Sigmoid colon (tissue), 7 donors: ENCODE results near the gene HOXA13. TPM values are rescaled to one million over a fixed set of nuclear protein-coding genes. Genes with fewer than 3 reads are reported as not detected.
A peak's percentile ranks its signal among the peaks of the same experiment; 100 is the strongest.

Experiments used
- DNase-seq: peaks from one replicate; pipeline ENCODE4 v3.0.0-alpha.2; 2019
- H3K27ac ChIP-seq, 4 donors: fragments of 200-600 bp; sonication (generic); one replicate each; pipeline ENCODE4 v1.5.1; 2016 to 2019; ENCODE audit warnings: mild to moderate bottlenecking in 1 of 4
- H3K27me3 ChIP-seq, 3 donors: fragments of 200-600 bp; sonication (generic); one replicate each; pipeline ENCODE4 v1.5.1; 2019; ENCODE audit warnings: mild to moderate bottlenecking in 1 of 3
- H3K36me3 ChIP-seq, 4 donors: fragments of 200-600 bp; sonication (generic); one replicate each; pipeline ENCODE4 v1.5.1; 2016 to 2019
- H3K4me1 ChIP-seq, 4 donors: fragments of 200-600 bp; sonication (generic); one replicate each; pipeline ENCODE4 v1.5.1; 2017 to 2019
- H3K4me3 ChIP-seq, 4 donors: fragments of 200-600 bp; sonication (generic); one replicate each; pipeline ENCODE4 v1.5.1; 2017 to 2019; ENCODE audit warnings: mild to moderate bottlenecking in 2 of 4, moderate library complexity in 1 of 4
- H3K9me3 ChIP-seq, 4 donors: fragments of 200-600 bp in 3 of 4; sonication (generic) in 3 of 4; one replicate each; pipeline versions ENCODE4 v1.5.1 to v1.6.1; 2013 to 2019
- CTCF ChIP-seq, 4 experiments: fragments of 450-650 bp in 3 of 4; fragments of 200-600 bp in 1 of 4; IDR thresholded peaks; one replicate each; pipeline ENCODE4 v1.5.1; 2016 to 2019; ENCODE audit warnings: antibody characterized with exemption in 4 of 4, mild to moderate bottlenecking in 3 of 4, moderate library complexity in 2 of 4
- EP300 ChIP-seq, 4 donors: sonication (generic); formaldehyde crosslinking; IDR thresholded peaks; one replicate each; pipeline ENCODE4 v1.6.1; 2017; ENCODE audit warnings: antibody characterized with exemption in 4 of 4
- POLR2A ChIP-seq, 2 donors: fragments of 450-650 bp; IDR thresholded peaks; one replicate each; pipeline ENCODE4 v1.6.1; 2016; ENCODE audit warnings: antibody characterized with exemption in 2 of 2, mild to moderate bottlenecking in 2 of 2, moderate library complexity in 2 of 2
- POLR2AphosphoS5 ChIP-seq, 4 donors: sonication (generic); formaldehyde crosslinking; IDR thresholded peaks; one replicate each; pipeline ENCODE4 v1.6.1; 2017; ENCODE audit warnings: antibody characterized with exemption in 4 of 4
- WGBS, 2 donors: extraction: QIAGEN DNeasy Blood & Tissue Kit; methylation state at CpG; one replicate each; pipeline ENCODE4 v1.1.7; 2013; 5-methylcytosine and 5-hydroxymethylcytosine counted together
- intact Hi-C: fragments of 100-400 bp; cut with DNase I; formaldehyde crosslinking; loops from one replicate; pipeline ENCODE4 v1.15.1; 2023
- polyA plus RNA-seq, 3 donors: library from polyadenylated mRNA; stranded (reverse); fragments of 200-250 nt; gene quantifications; one replicate each; pipeline ENCODE4 v1.2.3, GENCODE V29; 2013
- total RNA-seq, 4 donors: library from RNA; depleted of rRNA; stranded (reverse); fragments of >200 nt; gene quantifications; one replicate each; pipeline ENCODE4 v1.1.0, GENCODE V29; 2016
- donor health status: healthy with polysubstance abuse.
- donor health status: Bipolar disorder and iron deficiency.
- donor health status: healthy.

Gene HOXA13
- total and polyA plus RNA-seq, 7 donors = 9.4 to 35.3 (median 20.8) TPM

GRCh38 chr7:27165089-27165995 is 34.5 kb downstream of the HOXA13 start, which contains the start of gene HOXA9:
Gene HOXA9, minus strand, starts transcription at chr7:27165537. Its CDS starts 80 bp downstream, at chr7:27165457.
- WGBS, 2 donors = 1 to 2% methylated on average over 82 of the region's 82 CpGs
- H3K36me3 ChIP-seq = no peaks in the 10 kb centered on the region
- no peaks in the 10 kb centered on the region for H3K27me3 ChIP-seq
- intact Hi-C loops = loop anchor here (2.0 to 5.0 kb wide), 3 partner anchors 15 to 1308 kb away; partner anchors contain the start of gene HOXA2
- peaks cover 0 to 50% (median 42%) of the 10 kb centered on the region in 4 donors for H3K4me1 ChIP-seq
- TF ChIP-seq POLR2A (IDR thresholded peaks at IDR 0.05) = peak; percentile 50 to 59
- peak; percentile 74 to 92 (median 86) for TF ChIP-seq POLR2AphosphoS5 (IDR thresholded peaks at IDR 0.05)
- TF ChIP-seq EP300 (IDR thresholded peaks at IDR 0.05) = no peak
- peak in 2 of 4 experiments; percentile 22 to 24 for TF ChIP-seq CTCF (IDR thresholded peaks at IDR 0.05)
- H3K27ac ChIP-seq = peak within 1 kb of the TSS in 3 of 4 donors; percentile 97 to 98 (median 98)
- peak; percentile 97 for DNase-seq
- H3K4me3 ChIP-seq = peak within 1 kb of the TSS; percentile 80 to 85 (median 82)
- H3K9me3 ChIP-seq = no peaks in the 10 kb centered on the region

DNA sequence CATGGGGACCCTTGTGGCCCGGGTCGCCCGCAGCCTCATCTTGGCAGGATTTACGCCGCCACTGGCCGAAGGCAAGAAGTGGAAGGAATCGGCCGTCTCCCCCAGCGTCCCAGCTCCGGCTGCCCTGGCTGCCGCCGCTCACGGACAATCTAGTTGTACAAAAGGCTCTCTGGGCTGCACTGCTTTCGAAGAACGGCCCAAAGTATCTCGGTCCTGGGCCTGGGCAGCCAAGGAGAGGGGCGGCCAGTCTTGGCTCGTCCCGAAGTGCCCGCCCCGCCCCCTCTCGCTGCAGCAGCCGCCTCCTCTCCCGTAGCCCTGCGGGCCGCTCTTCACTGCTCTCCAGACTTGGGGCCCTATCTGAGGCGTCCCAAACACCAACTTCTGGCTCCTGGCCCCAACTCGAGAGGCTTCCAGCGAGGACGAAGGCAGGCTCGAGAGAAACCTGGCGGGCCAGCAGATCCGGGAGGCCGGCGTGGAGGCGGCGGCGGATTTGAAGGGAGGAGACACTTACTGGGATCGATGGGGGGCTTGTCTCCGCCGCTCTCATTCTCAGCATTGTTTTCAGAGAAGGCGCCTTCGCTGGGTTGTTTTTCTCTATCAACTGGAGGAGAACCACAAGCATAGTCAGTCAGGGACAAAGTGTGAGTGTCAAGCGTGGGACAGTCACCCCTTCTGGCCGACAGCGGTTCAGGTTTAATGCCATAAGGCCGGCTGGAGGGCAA is 35.4 kb downstream of the HOXA13 start:
- intact Hi-C loops = loop anchor here (2.0 to 5.0 kb wide), 3 partner anchors 14 to 1307 kb away; partner anchors contain the start of gene HOXA2
- H3K4me1 ChIP-seq = peaks cover 0 to 52% (median 44%) of the 10 kb centered on the region in 4 donors
- TF ChIP-seq POLR2AphosphoS5 (IDR thresholded peaks at IDR 0.05) (peak in 2 of 4 donors; percentile 40 to 61), POLR2A (IDR thresholded peaks at IDR 0.05) (no peak), EP300 (IDR thresholded peaks at IDR 0.05) (no peak), CTCF (IDR thresholded peaks at IDR 0.05) (peak in 1 of 4 experiments; percentile 43)
- peak; percentile 87 for DNase-seq
- WGBS, 2 donors = 1 to 3% methylated on average over 47 of the region's 47 CpGs
- H3K9me3 ChIP-seq = no peaks in the 10 kb centered on the region
- no peaks in the 10 kb centered on the region for H3K36me3 ChIP-seq
- H3K4me3 ChIP-seq = peak overlapping the region; percentile 80 to 85 (median 82)
- peak overlapping the region in 3 of 4 donors; percentile 97 to 98 (median 98) for H3K27ac ChIP-seq
- H3K27me3 ChIP-seq = no peaks in the 10 kb centered on the region

DNA sequence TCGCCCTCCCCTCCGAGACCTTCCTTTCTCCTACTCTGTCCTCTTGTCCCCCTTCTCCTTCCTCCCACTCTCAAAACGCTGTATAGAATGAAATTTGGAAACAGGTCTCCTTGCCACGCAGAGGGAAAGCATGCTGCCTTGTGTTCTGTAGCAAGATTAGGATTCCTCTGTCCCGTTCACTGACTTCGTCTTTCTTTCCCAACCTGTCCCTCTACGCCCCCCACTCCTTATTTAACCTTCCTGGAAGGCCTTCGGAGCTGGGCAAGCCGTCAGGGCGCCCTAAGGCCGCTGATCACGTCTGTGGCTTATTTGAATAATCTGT is 35.9 kb downstream of the HOXA13 start:
- no peaks in the 10 kb centered on the region for H3K36me3 ChIP-seq
- no peaks in the 10 kb centered on the region for H3K9me3 ChIP-seq
- 4 to 17% methylated on average over 12 of the region's 12 CpGs for WGBS, 2 donors
- H3K4me3 ChIP-seq = peak overlapping the region; percentile 80 to 85 (median 82)
- intact Hi-C loops = loop anchor here (2.0 kb wide), 1 partner anchor 13 kb away; no protein-coding TSS in a partner anchor
- TF ChIP-seq EP300 (IDR thresholded peaks at IDR 0.05) (no peak), POLR2AphosphoS5 (IDR thresholded peaks at IDR 0.05) (no peak), POLR2A (IDR thresholded peaks at IDR 0.05) (no peak), CTCF (IDR thresholded peaks at IDR 0.05) (no peak)
- H3K4me1 ChIP-seq = peaks cover 0 to 52% (median 44%) of the 10 kb centered on the region in 4 donors
- peak overlapping the region in 3 of 4 donors; percentile 97 to 98 (median 98) for H3K27ac ChIP-seq
- H3K27me3 ChIP-seq = no peaks in the 10 kb centered on the region
- no peak for DNase-seq

- Histone ChIP-seq H3K4me1 (peaks cover 0 to 52% (median 44%) of the 10 kb centered on the region in 4 donors), H3K27ac (peak overlapping the region in 3 of 4 donors; percentile 97 to 98 (median 98)), H3K36me3 (no peaks in the 10 kb centered on the region), H3K4me3 (peak overlapping the region; percentile 80 to 85 (median 82)), H3K9me3 (no peaks in the 10 kb centered on the region), H3K27me3 (no peaks in the 10 kb centered on the region)
- peak; percentile 67 for DNase-seq
- TF ChIP-seq POLR2A (IDR thresholded peaks at IDR 0.05) (no peak), CTCF (IDR thresholded peaks at IDR 0.05) (no peak), EP300 (IDR thresholded peaks at IDR 0.05) (no peak), POLR2AphosphoS5 (IDR thresholded peaks at IDR 0.05) (no peak)
- intact Hi-C loops = loop anchor here (2.0 kb wide), 1 partner anchor 13 kb away; no protein-coding TSS in a partner anchor
- WGBS, 2 donors = 6 to 23% methylated on average over 24 of the region's 24 CpGs
These were observed 36.4 kb downstream of the HOXA13 start for GRCh38 chr7:27163288-27164044.
